Mucosa of rectum (tissue), 2 donors: ENCODE data around the gene LGI2.

Experiments
- H3K27ac ChIP-seq, 2 donors: one replicate each; pipeline ENCODE4 v1.7.0; 2013; ENCODE audit warnings: inconsistent platforms in 2 of 2, low read depth in 2 of 2, low read length in 2 of 2
- H3K27me3 ChIP-seq, 2 donors: one replicate each; pipeline ENCODE4 v1.7.0; 2013; ENCODE audit warnings: low read length in 2 of 2; ENCODE audit not compliant: control insufficient read depth in 2 of 2, insufficient read depth in 2 of 2
- H3K36me3 ChIP-seq, 2 donors: one replicate each; pipeline ENCODE4 v1.7.0; 2013; ENCODE audit warnings: low read length in 2 of 2; ENCODE audit not compliant: control insufficient read depth in 2 of 2, insufficient read depth in 2 of 2
- H3K4me1 ChIP-seq, 2 donors: one replicate each; pipeline ENCODE4 v1.7.0; 2013; ENCODE audit warnings: low read length in 2 of 2, mild to moderate bottlenecking in 1 of 2; ENCODE audit not compliant: control insufficient read depth in 2 of 2, insufficient read depth in 2 of 2
- H3K4me3 ChIP-seq, 2 donors: one replicate each; pipeline ENCODE4 v1.7.0; 2013; ENCODE audit warnings: low read length in 2 of 2
- H3K9ac ChIP-seq, 2 donors: one replicate each; pipeline ENCODE4 v1.7.0; 2013; ENCODE audit warnings: low read length in 2 of 2, low read depth in 1 of 2, mild to moderate bottlenecking in 1 of 2
- H3K9me3 ChIP-seq, 2 donors: one replicate each; pipeline ENCODE4 v1.7.0; 2013; ENCODE audit warnings: low read length in 2 of 2; ENCODE audit not compliant: control insufficient read depth in 2 of 2
- donor health status: healthy.
- donor health status: Normal muscosa, but diverticular disease.

The LGI2 gene

DNA sequence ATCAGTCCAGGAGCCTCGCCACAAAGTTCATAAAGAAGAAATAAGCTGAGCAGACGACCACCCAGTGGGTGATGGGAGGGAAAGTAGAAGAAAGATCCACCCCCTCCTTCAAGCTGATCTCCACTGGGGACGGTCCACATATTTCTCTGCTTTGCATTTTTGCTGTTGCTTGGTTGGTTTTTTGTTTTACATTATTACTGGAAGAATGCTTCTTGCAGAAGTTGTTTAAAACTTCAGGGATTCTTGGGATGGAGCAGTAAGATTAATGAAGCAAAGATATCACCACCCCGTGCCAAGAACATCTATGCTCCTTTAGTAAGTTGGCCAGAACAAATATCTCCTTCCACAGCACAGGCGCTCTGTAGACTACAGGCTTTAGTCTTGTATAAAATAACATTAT, 30.1 kb downstream of the LGI2 start:
- no peak overlapping the region for H3K27ac ChIP-seq
- no peaks in the 10 kb centered on the region for H3K9me3 ChIP-seq
- no peaks in the 10 kb centered on the region for H3K36me3 ChIP-seq
- H3K4me1 ChIP-seq: no peaks in the 10 kb centered on the region
- no peak overlapping the region for H3K9ac ChIP-seq
- H3K4me3 ChIP-seq: no peak overlapping the region
- no peaks in the 10 kb centered on the region for H3K27me3 ChIP-seq

- H3K27ac ChIP-seq: no peak overlapping the region
These were observed 31.2 kb downstream of the LGI2 start for GRCh38 chr4:24999392-25000089.

DNA sequence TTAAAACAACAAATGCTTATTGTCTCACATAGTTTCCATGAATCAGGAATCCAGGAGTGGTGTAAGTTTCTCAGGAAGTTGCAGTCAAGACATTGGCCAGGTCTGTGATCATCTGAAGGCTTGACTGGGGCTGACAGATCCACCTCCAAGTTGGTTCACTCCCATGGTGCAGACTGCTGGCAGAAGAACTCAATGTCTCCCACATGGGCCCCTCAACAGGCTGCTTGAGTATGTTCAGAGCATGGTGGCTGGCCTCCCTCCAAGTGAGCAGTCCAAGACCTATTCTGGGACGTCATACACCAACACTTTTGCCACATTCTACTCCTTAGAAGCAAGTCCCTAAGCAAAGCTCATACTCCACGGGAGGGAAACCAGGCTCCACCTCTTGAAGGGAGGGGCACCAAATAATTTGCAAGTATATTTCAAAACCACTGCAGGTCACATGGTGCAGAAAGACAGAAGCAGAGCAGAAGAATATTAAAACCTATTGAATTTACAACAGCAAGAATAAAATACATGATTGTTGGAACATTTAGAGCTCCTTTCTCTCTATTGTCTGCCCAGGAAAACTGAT, 35.3 kb downstream of the LGI2 start:
- H3K9me3 ChIP-seq: no peaks in the 10 kb centered on the region
- H3K4me3 ChIP-seq: no peak overlapping the region
- H3K27me3 ChIP-seq: no peaks in the 10 kb centered on the region
- H3K27ac ChIP-seq: no peak overlapping the region
- H3K36me3 ChIP-seq: no peaks in the 10 kb centered on the region
- H3K9ac ChIP-seq: no peak overlapping the region
- H3K4me1 ChIP-seq: no peaks in the 10 kb centered on the region

More at GRCh38 chr4:24999392-25000089, 31.2 kb downstream of the LGI2 start:
- Histone ChIP-seq H3K36me3 (no peaks in the 10 kb centered on the region), H3K27me3 (no peaks in the 10 kb centered on the region), H3K4me1 (no peaks in the 10 kb centered on the region), H3K4me3 (no peak overlapping the region), H3K9ac (no peak overlapping the region), H3K9me3 (no peaks in the 10 kb centered on the region)

DNA sequence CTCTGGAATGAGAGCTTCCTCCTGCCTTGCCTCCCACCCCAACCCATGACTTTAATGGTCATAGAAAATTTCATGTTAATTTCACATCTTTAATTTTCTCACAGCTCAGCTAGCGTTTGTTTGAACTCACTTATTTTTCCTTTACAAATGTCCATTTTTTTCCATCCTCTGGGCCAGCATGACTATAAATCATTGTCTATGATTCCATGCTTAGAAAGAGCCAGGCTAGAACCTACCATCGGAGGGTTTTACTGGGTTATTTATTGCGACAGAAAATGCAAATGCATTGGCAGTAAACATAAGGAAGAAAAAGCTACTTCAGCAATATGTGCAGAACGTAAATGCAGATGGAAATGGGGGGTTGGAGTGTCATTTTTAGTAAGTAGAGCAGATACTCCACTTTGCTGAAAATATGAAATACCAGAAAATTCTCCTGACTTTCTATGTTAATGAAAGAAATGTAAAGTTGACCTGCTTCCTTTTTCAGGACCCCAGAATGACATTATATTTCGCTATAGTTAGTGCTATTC, 37.1 kb downstream of the LGI2 start:
- Histone ChIP-seq H3K27ac (no peak overlapping the region), H3K27me3 (no peaks in the 10 kb centered on the region), H3K4me1 (no peaks in the 10 kb centered on the region), H3K4me3 (no peak overlapping the region), H3K9ac (no peak overlapping the region), H3K36me3 (no peaks in the 10 kb centered on the region), H3K9me3 (no peaks in the 10 kb centered on the region)

- no peaks in the 10 kb centered on the region for H3K36me3 ChIP-seq
- no peak overlapping the region for H3K4me3 ChIP-seq
- H3K9ac ChIP-seq: no peak overlapping the region
- H3K27me3 ChIP-seq: no peaks in the 10 kb centered on the region
- no peak overlapping the region for H3K27ac ChIP-seq
- H3K4me1 ChIP-seq: no peaks in the 10 kb centered on the region
- H3K9me3 ChIP-seq: no peaks in the 10 kb centered on the region
These were observed 37.8 kb downstream of the LGI2 start for GRCh38 chr4:24992968-24993367.

DNA sequence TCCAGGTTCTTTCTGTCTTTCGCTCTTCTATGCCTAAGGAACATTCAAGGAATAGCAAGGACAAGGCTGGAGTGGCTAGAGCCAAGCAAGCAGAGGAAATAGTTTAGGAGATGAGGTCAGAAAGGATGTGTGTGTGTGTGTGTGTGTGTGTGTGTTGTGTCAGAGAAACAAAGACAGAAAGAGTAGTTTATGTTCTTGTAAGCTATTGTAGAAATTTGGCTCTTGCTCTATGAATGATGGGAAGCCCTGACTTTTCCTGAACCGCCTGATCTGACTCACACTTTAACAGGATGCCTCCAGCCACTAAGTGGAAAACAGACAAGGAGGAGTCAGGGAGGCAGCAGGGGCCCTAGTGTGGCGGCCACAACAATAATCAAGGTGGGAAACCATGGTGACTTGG, 39.7 kb downstream of the LGI2 start:
- H3K9me3 ChIP-seq: no peaks in the 10 kb centered on the region
- H3K27me3 ChIP-seq: no peaks in the 10 kb centered on the region
- no peaks in the 10 kb centered on the region for H3K4me1 ChIP-seq
- H3K9ac ChIP-seq: no peak overlapping the region
- H3K27ac ChIP-seq: no peak overlapping the region
- no peaks in the 10 kb centered on the region for H3K36me3 ChIP-seq
- no peak overlapping the region for H3K4me3 ChIP-seq

DNA sequence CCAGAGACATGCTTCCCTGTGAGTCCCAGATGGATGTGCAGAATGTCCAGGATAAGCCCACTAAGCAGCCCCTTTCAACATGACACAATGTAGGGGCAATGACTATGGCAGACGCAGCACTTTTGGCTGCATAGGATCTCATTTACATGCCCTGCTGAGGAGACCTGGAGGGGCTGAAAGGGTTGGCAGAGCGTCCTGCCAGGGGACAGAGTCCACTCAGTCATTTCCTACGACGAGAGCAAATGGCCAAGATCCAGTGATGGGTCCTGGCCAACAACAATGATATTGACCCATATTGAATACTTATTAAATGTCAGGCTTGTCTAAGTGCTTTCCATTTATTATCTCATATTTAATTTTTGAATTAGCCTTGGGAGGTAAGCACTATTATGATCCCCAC, 41.4 kb downstream of the LGI2 start:
- Histone ChIP-seq H3K9ac (no peak overlapping the region), H3K4me1 (no peaks in the 10 kb centered on the region), H3K4me3 (no peak overlapping the region), H3K27me3 (no peaks in the 10 kb centered on the region), H3K9me3 (no peaks in the 10 kb centered on the region), H3K36me3 (no peaks in the 10 kb centered on the region), H3K27ac (no peak overlapping the region)

GRCh38 chr4:24988776-24989175, 42.0 kb downstream of the LGI2 start:
- Histone ChIP-seq H3K4me1 (no peaks in the 10 kb centered on the region), H3K27me3 (no peaks in the 10 kb centered on the region), H3K27ac (no peak overlapping the region), H3K9ac (no peak overlapping the region), H3K4me3 (no peak overlapping the region), H3K9me3 (no peaks in the 10 kb centered on the region), H3K36me3 (no peaks in the 10 kb centered on the region)

GRCh38 chr4:24984602-24985532, 45.9 kb downstream of the LGI2 start:
- Histone ChIP-seq H3K9me3 (no peaks in the 10 kb centered on the region), H3K9ac (no peak overlapping the region), H3K27ac (no peak overlapping the region), H3K27me3 (no peaks in the 10 kb centered on the region), H3K36me3 (no peaks in the 10 kb centered on the region), H3K4me1 (no peaks in the 10 kb centered on the region), H3K4me3 (no peak overlapping the region)

DNA sequence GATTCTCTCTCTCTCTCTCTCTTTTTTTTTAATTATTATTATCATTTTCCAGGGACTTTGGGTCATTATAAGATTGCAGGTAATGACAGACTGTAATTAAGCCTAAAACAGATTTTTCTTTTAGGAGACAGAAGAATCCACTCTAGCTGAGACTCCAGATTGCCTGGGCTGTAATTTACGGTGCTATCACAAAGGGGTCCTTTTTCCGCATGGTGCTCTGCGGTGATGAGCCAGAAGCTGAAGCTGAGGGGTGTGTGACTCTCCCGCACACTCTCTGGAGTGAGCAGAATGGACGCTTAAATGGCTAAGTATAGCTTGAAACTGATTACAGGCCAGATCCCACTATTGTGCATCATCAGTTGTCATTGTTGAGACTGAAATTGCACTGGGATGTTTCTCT, 50.0 kb downstream of the LGI2 start:
- H3K27me3 ChIP-seq: no peaks in the 10 kb centered on the region
- H3K9me3 ChIP-seq: no peaks in the 10 kb centered on the region
- H3K9ac ChIP-seq: no peak overlapping the region
- H3K4me1 ChIP-seq: no peaks in the 10 kb centered on the region
- no peak overlapping the region for H3K4me3 ChIP-seq
- no peaks in the 10 kb centered on the region for H3K36me3 ChIP-seq
- H3K27ac ChIP-seq: no peak overlapping the region
